SIG-M5 treated with dmso at 0.1 percent for 504 hours (cell line): ENCODE data around the gene MREG.
A peak's percentile ranks its signal among the peaks of the same experiment; 100 is the strongest.
"Not testable (repeated sequence)": the region's sequence is repeated elsewhere in the genome, so short reads cannot be mapped to it uniquely, and the experiment has no call there.

ENCODE experiments used
- DNase-seq: peaks from one replicate; lab custom pipeline; 2025; ENCODE audit not compliant: unreplicated experiment; lab: John Stamatoyannopoulos, UW

MREG gene

DNA sequence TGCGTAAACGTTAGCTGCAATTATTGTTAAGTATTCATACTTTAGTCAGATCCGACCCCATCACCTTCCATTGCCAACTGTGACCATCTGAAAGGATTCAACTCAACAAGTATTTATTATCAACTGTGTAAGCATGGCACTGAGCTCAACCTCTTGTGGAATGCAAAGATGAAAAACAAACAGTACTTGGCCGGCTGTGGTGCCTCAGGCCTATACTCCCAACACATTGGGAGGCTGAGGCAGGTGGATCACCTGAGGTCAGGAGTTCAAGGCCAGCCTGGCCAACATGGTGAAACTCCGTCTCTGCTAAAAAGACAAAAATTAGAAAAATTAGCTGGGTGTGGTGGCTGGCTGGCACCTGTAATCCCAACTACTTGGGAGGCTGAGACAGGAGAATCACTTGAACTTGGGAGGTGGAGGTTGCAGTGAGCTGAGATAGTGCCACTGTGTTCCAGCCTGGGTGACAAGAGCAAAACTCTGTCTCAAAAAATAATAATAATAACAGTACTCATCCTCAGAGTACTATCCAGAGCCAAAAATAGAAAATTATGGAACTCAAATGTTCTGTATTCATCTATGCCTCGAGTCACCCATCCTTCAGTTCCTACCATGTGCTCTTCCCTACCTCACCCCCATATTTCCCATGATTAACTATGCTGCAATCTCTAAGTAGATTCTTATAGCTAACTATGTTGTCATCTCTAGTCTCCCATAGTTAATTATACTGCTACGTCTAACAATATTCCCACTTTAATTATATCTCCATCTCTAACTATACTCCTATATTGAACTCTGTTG lies 8.6 kb upstream of the MREG start:
- DNase-seq, result no peak

DNA sequence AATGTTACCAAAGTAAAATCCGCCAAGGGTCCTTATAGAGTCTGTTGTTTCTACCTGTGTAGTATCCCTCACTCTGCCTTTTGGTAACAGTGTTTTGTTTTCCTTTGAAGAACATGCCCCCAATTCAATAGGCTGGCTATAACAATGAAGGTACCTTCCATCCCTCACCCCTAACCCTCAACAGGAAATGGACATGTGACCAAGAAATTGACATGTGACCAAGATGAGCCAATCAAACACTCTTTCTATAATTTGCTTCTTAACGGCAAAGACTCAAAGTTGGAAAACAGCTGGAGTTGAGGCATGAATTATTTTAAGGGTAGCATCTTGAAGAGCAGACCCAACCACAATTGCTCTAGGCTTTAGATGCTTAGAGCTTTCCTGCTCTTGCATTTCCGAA lies 5.4 kb upstream of the MREG start:
- no peak for DNase-seq

DNA sequence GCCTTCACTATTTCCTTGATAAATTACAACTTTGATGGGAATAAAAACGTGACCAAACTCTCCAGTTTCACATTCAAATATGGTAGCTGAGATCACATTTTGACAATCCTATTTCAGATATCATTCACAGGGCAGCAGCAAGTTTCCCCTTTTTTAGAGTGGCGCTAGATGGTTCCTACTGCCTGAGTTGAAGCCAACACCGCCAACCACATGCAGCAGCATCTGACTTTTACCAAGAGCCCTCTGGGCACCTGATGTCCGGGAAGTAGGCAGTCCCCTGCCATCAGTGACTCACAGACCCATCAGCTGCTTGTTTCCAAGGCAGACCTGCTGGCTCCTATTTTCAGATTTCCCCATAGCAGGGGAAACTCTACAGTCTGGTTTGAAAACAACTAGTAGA lies 4.0 kb upstream of the MREG start:
- peak; percentile 28 for DNase-seq

DNA sequence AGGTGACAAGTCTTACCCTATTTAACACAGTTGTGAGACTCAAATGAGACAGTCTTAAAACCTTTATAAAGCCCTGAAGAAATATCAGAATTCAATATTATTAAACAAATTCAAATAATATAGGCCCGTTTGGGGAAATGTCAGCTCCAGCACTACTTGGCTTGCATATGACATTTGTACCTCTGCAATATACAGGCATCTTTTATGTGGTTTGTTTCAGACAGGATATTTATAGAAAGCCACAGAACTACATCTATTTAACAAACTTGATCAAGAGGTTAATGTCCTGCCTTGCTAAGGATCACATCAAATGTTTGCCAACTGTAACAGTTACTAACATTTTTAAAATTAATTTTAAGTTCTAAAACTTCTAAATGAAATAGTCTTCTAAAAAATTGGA lies 3.2 kb upstream of the MREG start:
- DNase-seq, result no peak

DNA sequence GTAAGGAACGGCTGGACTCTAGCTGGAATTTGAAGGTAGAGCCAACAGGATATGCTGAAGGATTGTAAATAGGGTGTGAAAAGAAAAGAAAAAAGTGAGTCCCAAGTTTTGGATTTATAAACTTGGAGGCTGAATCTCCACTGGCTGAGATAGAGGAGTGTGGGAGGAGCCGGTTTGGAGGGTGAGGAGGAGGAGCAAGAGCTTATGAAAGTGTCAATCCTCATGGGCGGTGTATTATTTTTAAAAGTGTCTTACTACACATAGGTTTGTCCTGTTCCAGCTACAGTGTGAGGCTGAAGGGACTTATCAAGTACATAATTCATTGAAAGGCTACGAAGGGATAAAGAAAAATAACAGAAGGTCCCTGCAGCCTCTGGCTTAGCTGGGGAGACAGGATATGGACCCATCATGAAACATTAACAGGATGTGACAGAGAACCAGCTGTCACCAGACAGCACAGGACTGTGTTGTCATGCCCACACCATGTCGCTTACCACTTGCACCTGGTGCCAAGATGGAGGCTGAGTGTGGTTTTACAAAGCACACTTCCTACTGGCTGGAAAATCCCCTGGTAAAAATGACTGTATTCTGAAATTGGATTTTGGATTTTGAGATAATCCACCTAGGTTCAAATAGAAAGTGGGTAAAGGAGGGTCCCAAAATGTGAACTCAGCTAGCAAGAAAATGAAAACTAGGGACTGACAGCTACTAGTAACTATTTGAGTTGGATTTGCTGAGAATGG lies 2.5 kb upstream of the MREG start:
- no peak for DNase-seq

DNA sequence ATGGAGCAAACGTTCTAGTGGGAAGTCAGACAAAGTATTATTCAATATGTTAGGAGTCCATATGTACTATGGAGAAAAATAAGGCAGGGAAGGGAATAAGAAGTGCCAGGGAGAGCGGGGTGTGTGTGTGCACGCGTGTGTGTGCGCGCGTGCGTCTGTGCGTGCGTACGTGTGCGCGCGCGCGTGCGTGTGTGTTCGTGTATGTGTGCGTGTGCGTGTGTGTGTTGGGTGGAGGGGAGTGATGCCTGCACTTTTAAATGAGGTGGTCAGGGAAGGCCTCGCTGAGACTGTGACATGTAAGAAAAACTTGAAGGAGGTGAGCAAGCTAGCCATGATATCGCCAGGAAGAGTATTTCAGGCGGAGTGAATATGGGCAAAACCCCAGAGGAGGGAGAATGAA lies 1.6 kb upstream of the MREG start:
- DNase-seq, result no peak

DNA sequence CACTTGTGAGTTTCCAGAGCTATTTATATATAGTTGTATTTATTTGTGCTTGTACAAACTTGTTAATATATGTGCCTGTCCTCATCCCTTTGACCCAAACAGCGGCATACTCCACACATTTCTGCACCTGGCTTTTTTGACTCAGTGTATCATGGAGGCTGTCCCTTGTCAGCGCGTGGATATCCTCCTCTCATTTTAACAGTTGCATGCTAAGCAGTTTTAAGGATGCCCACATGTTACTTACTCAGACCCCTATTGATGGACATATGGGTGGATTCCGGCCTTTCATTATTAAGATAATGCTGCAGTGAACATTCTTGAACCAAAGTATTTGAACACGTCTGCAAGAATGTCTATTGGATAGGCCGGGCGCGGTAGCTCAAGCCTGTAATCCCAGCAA lies 655 bp upstream of the MREG start:
- DNase-seq, result no peak

DNA sequence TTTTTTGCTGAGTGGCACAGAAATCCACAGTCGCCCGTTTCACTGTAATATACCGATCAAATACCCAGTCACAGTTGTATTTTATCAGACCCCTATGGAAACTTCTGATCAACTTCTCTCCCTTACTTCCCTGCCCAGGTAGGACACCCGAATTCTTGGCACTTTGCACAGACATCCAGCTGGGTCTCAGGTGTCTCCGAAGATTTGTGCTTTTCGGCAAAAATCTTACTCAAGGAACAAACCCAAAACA lies 596 bp downstream of the MREG start:
- no peak for DNase-seq

DNA sequence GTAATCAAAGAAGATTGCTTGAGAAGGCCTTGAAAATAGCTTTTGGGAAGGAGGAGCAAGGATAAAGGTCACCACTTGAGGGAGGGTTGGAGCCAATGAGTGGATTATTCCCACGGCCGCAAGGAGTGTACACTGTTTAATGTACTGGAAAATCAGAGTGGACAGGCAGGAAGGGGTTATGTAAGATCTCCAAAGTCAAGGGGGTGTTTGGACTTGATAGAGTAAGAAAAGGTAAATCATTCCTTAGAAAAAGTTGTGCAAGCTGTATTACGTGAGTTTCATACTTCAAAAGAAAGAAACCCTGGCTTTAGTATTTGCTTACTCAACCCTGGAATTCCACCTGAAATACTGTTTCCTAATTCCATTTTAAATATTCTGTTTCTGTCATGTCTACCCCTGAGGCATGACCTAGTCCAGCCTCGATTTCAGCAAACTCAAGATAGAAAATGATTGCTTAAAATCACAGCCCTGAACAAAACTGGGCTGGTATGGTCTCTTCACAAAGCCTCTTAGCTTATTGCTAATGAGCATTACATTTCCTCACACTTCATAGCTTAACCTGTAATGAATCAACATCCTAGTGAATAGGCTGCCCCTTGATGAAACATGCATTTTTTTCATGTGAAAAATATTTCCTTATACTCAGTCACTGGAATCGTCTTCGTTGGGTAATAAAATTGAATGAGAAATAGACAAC lies 1.1 kb downstream of the MREG start:
- DNase-seq, result no peak

DNA sequence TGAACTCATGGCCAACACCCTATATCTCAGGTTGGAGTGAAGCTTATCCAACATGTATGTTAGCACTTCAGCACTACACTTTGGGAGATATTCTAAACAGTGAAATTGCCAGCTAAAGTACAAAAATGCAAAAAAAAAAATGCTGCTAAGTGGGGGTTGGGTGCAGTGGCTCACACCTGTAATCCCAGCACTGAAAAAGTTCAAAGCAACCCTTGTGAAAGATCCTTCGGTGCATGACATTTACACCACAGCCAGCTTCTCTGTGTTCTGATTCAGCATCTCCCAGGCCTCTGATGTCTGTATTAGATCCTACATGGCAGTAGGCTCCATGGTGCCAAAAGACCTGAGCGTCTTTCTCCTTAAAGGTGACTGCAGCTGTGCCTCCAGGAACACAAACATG lies 4.1 kb downstream of the MREG start:
- not testable (repeated sequence) for DNase-seq

DNA sequence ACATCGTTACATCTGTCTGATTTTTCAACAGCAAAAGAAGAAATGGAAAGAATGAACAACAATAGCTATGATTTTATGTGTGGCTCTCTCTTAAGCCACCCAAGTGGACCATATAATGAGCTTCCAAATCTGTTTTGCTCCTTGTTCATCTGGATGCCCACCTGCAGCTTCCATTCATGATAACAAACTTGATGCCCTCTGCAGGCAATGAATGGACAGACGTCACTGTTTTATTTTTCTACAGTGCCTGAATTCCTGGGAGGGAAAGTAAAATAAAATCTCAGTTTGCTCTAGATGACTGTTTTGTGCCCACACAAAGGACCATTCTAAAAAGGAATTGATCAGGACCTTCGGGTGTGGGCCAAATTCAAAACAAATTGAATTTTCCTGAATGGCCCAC lies 5.0 kb downstream of the MREG start:
- no peak for DNase-seq

DNA sequence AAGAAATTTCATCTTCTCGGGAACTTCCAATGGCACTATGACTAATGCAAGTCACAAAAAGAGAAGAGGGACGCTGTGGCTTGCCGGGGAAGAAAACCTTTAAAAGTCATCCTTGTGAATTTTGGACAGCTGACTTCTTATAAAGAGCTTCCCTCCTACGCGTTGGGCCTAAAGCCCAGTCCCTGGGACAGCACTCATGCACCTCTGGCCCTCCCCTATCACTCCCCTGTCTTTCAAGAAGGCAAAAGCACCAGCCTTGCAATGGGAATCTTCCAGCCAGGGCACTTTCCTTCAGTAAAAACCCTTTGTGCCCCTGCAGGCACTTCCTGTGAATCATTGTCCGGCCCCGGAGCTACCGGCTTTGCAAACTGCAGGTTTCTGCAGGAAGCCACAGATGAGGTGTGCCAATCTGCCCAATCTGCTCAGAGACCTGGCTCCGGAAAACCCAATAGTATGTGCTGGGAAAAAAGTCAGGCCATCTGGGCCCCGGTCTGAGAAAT lies 7.1 kb downstream of the MREG start:
- no peak for DNase-seq

DNA sequence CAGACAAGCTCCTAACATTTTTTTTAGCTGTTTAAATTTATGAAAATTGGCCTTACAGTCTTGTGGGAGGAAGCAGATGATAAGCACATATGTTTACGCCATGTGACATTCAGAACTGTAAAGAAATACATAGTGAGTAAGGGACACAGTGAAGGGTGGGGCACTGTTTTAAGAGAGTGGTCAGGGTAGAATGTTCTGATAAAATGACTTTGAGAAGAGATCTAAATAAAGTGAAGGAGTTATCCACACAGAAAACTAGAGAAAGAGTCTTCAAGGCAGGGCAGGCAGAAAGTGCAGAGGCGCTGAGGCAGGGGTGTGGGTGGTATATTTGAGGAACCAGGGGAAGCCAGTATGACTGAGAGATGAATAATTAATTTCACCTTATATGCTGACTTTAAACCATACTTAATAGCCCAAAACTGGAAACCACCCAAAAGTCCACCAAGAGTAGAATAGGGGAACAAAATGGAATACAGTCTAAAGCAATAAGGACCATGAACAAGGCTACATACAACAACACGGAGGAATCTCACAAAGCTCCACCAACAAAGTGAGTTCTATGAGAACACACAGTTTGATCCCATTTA lies 8.6 kb downstream of the MREG start:
- no peak for DNase-seq

DNA sequence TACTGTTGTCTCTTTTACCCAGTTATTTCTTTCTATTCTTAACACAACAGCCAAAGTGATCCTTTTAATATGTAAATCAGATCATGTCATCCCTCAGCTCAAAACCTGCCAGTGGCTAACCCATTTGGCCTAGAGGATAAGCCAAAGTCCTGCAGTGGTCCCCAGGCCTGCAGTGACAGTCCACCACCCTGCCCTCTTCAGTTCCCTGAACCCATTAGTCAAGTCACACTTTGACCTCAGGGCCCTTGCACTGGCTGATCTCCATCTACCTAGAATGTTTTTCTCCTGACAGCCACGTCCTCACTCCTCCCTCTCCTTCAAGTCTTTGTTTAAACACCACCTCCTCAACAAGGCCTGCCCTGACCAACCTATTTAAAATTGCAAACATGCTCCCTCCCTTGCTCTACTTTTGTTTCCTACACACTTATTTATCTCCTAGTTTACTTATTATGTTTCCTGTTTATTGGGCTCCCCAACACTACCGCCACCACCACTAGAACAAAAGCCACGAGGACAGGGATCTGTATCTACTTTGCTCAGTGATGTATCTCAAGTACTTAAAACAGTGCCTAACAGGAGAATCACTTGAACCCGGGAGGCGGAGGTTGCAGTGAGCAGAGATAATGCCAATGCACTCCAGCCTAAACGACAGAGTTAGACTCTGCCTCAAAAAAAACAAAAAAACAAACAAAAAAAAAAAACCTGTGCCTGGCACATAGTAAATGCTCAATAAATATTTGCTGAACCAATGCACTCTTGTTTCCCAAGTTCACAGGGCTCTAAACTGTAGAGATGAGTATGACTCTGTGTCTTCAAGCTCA lies 9.3 kb downstream of the MREG start:
- no peak for DNase-seq

DNA sequence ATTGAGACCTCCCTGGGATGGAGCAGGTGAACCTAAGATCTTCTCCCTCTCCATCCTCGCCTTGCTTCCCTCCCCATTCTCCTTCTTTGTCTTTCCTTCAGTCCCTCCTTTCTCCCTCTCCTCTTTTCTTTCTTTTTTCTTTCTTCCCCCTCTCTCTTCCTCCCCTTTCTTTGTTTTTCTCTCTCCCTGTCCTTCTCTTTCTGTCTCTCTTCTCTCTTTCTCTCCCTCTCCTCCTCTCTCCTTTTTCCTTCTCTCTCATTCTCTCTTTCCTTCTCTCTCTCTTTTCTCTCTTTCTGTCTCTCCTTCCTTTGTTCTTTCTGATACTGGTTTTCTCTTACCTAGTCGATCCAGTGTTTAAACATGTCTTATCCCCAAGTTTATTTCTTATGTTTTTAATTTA lies 10.7 kb downstream of the MREG start:
- DNase-seq, result no peak

DNA sequence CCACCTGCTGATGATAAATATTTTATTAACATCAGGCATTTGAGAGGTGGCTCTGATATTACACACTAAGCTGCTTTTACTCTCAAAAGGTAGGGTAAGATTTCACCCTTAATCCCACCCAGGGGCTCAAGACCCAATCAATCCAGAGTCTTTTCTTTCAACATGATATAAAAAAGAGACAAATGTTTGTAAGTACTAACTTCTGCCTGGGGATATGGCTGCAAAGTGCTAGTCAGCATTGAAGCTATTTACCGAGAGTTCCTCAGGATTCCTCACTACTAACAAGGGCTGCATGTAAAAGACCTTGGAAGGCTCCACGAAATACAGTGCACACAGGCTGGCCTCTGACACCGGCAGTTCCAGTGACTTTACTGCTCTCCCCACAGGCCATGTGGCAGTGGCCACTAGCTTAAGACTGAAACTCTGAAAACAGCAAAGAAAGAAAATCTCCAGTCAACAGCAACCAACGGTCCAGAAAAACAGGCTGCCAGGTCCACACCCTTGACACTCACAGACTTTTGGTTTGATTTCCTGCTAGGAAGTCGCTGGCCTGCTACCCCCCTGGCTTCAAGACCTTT lies 11.2 kb downstream of the MREG start:
- DNase-seq, result no peak

DNA sequence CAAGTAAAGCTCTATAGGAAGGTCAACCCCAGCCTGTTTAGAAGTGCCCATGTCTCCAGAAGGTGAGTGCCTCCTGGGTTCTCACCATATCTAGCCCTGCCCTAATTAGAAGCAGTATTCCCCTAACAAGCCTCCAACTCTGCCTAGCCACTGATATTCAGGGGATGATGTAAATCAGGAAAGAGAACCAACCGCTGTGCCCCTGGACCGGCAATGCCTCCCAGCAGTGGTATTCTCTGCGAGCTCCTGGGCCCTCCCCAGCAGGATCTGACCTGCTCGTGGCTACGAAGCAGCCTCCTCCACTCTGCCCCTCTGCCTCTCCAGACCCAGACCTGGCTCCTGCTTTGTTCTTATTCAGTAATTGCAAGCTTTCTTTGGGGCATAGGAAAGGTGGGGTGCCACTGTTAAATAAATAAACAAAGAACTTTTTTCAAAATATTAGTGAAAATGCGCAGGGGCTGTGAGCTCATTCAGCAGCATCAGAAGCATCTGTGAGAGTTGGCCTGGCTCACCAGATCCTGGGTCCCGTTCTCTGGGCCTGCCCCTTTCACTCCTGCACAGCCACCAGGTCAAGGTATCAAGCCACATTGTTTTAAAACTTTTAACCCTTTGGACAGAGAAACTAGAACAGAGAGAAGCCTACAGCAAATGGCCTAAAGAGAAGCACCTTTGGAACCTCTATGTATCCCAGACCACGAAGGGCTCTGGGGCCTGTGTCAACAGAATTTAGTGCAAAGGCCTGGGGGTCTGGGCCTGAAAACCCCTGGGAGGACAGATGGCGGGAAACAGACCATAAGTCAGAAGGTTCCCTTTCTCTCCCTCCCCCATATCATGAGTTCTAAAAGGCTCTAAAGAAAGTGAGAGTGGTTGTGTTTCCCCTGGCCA lies 11.9 kb downstream of the MREG start:
- DNase-seq, result no peak

DNA sequence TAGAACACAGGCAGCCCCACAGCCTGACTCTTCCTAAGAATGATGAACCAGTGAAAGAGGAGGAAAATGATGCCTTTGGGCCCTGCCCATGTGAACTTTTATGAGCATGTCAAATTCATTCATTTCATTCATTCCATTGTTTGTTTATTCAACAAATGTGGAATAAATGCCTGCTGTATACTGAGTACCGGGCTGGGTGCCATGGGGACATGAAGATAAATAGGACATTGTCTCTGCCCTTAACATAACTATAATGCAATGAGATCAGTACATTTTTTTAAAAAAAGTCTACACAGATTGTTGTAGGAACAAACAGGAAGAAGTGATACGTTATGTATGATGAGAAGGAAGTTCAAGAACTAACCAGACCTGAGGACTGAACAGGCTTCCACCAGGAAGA lies 14.7 kb downstream of the MREG start:
- DNase-seq, result no peak

DNA sequence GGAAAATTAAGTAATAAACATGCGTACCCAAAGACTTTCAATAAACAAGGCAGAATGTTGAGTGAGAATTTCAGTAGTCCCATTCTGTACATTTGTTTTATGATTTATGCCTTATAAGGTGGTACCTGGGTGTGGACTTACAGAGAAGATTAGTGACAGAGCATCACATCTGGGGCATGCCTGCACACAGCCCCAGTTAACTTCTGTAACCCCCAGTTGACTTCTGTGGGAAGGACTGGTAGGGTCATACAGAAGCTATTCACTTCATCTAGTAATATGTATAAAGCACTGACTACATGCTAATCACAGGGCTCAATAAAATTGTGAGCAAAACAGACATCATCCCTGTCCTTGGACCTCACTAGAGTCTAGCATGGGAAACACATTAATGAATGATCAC lies 16.1 kb downstream of the MREG start:
- no peak for DNase-seq

DNA sequence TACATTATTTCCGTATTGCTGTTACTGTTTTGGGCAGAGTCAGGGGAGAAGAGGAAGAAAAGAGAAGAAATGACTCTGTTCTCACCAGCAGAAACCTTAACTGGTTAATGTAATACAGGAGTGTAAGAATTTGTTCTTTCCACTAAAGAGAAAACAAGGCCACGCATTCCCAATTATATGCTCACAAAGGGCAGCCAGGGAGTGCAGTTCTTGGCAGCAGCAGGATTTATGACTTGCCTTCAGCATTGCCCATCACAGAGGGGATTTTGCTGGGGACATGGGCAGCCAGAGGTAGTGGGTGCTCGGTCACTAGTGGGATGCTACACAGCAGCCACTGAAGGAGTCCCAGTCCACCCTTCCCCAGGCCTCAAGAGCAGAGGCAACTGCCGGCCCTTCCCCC lies 18.4 kb downstream of the MREG start:
- DNase-seq, result no peak
